HS-5 (cell line): Measurements from ENCODE around the gene CCNG1.
"Not testable (repeated sequence)": the region's sequence is repeated elsewhere in the genome, so short reads cannot be mapped to it uniquely, and the experiment has no call there.

Source experiments
- DNase-seq: peaks from one replicate; pipeline ENCODE4 v3.0.0-alpha.2; 2012; ENCODE audit warnings: low read depth

CCNG1 gene, protein sequence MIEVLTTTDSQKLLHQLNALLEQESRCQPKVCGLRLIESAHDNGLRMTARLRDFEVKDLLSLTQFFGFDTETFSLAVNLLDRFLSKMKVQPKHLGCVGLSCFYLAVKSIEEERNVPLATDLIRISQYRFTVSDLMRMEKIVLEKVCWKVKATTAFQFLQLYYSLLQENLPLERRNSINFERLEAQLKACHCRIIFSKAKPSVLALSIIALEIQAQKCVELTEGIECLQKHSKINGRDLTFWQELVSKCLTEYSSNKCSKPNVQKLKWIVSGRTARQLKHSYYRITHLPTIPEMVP

DNA sequence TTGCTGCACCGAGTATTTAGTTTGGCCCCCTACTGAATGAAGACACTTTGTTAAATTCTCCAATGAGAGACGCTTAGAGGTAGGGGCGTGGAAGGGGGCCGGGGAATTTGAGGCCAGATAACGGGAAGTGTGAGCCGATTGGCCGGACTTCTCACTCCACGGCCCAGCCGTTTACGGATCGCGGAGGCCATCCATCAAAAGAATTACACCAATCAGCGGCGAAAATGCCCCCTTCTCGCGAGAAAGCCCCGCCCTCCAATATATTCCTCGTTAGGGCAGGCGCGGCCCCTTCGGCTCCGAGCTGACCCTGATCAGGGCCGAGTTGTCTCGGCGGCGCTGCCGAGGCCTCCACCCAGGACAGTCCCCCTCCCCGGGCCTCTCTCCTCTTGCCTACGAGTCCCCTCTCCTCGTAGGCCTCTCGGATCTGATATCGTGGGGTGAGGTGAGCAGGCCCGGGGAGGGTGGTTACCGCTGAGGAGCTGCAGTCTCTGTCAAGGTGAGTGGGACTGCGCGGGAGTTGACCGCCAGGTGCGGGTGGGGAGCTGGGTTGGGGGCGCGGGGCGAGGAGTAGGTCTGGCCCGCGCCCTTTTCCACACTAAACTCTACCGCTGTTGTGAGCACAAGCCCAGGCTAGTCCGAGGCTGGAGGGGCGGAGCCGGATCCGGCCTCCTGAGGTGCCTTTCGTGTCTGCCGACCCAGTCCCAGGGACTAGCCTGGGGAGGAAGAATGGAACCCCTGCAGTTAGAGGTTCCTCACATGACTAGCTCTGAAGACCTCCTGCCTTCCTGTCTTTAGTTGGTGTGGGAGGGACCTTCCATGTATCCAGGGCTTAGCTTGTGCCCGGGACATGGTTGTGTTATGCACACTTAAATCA, at the start of gene CCNG1:
Gene CCNG1, plus strand, starts transcription at position 287 of the 874 bp plus-strand sequence. CDS start 1,662 bp downstream, outside the sequence.
- DNase-seq: peak; percentile 88

DNA sequence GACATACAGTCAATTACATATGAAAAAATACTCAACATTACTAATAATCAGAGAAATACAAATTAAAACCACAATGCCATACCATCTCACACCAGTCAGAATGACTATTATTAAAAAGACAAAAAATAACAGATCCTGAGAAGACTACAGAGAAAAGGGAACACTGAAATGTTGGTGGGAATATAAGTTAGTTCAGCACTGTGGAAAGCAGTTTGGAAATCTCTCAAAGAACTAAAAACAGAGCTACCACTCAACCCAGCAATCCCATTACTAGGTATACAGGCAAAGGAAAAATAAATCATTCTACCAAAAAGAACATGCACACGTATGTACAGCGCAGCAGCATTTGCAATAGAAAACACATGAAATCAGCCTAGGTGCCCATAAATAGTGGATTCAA, 41.6 kb upstream of the CCNG1 start:
- DNase-seq: no peak

DNA sequence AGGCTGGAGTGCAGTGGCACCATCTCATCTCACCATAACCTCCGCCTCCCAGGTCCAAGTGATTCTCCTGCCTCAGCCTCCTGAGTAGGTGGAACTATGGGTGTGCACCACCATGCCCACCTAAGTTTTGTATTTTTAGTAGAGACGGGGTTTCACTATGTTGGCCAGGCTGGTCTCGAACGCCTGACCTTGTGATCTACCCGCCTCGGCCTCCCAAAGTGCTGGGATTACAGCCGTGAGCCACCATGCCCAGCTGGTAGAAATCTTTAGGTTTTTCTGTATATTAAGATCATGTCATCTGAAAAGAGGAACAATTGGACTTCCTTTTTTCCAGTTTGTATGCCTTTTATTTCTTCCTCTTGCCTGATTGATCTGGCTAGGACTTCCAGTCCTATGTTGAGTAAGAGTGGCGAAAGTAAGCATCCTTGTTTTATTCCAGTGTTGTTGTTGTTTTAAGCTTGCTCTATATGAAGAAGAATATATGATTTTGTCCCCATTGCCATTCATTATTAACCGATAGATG, 40.5 kb upstream of the CCNG1 start:
- not testable (repeated sequence) for DNase-seq

DNA sequence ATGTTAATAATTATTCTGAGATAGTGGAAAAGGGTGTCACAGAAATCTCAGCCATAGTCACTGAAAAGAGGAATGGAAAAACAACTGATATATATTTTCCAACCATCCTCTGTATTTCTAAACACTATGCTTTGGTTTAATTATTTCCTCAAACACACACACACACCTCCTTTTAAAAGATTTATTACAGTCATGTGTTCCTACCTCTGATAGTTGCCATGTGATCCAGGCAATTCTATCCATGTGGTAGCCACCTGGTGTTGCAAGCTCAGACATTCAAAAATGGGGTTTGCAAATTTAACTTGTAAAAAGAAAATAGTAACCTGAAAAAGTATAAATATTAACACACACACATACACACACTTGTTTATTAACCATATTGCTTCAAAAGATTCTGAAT, 40.0 kb upstream of the CCNG1 start:
- no peak for DNase-seq

DNA sequence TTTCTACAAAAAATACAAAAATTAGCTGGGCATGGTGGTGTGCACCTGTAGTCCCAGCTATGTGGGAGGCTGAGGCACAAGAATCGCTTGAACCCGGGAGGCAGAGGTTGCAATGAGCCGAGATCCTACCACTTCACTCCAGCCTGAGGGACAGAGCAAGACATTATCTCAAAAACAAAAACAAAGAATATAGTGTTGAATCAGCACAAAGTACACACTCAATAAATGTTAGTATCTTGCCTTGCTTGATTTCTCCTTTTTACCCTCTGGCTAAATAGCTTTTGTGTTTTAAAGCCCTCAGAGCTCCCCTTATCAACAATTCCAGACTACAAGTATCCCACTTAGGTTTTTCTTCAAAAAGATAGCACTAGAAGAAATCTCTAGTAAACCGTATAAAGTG, 37.5 kb upstream of the CCNG1 start:
- DNase-seq: no peak

DNA sequence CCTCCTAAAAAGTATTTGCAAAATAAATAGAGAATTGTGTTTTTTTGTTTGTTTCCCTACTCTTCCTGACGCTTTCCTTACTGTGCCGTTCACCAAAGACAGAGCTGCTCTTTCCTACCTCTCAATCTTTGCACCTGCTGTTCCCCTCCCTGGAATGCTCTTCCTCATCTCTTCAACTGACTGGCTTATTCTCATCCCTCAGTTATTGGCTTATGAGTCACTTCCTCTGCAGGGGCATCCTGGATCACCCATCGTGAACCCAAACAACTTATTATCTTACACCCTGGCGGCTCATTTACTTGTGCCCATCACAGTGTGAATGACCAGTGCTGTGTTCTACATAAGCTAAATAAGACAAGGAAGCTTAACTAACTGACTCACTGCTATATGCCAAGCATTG, 36.1 kb upstream of the CCNG1 start:
- no peak for DNase-seq

DNA sequence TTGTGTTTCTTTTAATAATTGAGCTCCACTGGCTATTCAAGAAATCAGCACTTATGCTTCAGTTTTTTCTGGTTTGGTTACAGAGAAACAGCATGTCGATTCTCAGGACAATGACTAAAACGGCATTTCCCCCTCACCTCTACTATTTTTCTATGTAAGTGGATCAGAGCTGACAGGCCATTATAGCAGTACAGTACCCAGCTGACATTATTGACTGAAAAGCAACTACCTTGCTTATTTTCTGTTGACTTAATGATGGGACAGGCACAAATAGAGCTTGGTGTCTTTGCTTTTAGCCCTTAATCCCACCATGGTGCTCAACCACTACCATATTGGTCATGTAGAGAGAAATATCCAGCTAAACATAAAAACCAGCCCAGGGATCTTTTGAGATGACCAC, 35.4 kb upstream of the CCNG1 start:
- DNase-seq: no peak

DNA sequence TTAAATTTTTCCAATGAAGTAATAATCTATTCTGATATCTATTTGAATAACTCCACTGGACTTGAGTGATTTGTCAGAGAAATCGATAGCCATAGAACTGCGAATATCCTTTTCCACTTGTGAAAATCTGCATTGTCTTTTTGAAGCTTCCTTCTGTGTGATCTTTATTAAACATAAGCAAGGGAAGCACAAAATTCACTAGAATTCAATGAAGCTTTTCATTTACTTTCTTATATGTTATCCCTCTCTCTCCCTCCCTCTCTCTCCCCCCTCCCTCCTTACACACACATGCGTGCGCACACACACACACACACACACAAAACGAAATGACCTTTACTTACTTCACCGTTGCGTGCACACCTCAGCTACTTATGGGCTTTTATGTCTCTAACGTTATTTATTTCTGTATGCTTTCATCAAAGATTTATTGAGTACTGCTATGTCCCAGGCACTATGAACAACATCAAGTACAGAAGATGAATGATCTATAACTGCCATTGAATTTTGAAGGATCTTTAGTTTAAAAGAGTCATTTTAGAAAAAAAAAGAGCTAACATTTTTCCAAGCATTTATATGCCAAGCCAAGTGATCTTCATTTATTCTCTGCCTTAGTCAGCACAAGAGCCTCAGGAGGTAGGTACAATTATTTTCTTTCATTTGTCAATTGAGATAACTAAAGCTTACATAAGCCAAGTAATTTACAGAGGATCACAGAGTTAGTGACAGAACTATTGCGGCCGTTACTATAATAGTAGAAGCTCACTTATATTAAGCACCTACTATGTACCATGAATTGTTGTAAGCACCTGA, 32.8 kb upstream of the CCNG1 start:
- no peak for DNase-seq

DNA sequence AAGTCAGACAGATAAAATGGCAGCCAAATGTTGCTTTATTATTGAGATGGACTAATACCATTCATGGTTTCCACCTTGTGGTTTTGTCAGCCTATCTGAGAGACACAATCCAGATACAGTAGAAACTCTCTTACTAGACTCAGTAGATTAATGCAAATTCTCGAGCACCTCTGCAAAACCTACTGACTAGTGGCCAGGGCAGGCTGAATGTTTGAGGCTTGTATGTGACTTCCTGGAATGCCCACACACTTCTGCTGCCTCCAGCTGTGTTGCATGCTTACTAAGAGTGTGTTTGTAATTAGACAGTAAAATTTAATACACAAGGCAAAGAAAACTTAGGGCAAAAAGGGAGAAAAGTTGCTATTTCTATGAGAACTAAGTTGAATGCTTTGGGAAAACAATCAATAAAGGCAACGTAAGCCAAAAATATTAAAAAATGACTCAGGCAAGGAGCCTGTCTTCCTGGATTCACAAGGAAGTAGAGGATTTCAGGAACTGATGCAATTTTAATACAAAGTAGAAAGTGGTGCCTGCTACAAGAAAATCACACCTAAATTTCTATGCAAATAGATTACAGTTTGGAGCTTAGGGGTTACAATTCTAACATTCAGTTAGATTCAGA, 30.2 kb upstream of the CCNG1 start:
- no peak for DNase-seq

DNA sequence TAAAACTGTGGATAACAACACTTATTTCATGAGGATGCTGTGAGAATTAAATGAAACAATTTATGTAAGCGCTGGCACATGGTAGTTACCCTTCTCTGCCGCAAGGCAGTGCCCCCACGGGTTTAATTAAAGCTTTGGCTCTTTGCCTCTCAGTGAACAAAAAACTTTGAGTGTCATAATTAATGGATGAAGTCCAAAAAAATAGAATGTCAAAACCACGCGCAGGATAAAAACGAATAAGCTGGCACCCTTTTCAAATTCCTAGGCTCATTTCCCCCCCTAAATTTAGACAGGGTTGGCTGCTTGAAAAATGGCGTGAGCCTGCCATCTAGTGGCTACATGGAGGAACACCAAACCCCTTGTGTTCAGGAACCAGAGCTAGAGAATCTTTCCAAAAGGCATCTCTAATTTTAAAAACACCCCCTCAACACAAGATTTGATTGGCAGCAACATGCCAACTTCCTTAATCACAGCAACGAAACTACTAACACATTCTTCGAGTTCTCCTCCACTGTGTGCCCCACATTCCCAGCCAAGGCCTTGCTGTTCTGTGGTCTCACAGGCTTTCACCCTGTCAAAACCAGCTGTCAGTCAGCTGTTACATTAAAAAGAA, 29.0 kb upstream of the CCNG1 start:
- DNase-seq: peak; percentile 33

DNA sequence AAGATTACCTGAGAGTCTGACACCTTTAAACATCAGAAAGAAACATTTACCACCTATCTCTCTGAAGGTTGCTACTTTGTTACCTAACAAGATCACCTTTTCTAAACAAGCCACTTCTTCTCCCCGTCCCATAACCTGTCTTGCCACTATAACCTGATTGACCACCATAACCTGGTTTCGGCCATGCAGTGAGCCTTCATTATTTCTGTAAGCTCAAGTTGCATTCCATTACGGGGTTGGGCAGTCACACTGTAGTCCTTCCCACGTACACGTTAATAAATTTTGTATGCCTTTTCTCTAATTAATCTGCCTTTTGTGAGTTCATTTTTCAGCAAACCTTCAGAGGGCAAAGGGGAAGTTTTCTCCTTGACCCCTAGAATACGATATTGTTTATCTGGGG, 28.0 kb upstream of the CCNG1 start:
- no peak for DNase-seq

DNA sequence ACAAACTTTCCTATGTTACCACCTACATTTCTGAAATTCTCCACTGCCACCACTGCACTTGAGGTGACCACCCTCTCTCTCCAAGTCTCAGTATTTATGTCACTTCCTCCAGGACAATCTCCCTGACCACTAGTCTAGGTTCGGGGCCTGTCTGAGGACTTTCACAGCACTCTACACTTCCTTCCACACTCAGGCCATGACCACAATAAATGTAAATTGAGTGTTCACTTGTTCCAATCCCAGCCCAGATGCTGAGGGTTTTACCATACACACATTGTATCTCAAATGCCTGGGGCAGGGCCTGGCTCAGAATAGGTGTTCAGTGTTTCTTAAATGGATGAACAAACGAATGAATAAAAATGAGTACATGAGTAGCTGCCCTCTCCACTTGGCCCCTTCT, 26.9 kb upstream of the CCNG1 start:
- DNase-seq: no peak

DNA sequence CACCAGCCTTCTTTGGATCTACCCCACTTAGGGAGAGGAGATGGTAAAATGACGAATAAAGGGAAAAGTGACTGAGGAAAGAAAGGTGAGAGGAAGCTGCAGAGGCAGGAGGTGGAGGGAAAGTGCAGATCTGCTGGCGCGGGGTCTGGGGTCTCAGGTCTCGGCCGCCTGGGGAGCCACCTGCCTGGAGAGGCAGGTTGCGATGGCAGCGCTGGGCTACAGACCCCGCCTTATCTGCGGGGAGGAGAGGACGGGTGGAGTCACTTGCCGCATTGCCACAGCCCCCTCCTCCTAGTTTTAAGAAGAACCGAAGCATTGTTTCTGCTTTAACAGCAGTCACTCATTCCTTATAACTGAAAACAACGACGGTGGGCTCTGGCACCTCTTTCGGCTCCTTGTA, 21.7 kb upstream of the CCNG1 start:
- not testable (repeated sequence) for DNase-seq

DNA sequence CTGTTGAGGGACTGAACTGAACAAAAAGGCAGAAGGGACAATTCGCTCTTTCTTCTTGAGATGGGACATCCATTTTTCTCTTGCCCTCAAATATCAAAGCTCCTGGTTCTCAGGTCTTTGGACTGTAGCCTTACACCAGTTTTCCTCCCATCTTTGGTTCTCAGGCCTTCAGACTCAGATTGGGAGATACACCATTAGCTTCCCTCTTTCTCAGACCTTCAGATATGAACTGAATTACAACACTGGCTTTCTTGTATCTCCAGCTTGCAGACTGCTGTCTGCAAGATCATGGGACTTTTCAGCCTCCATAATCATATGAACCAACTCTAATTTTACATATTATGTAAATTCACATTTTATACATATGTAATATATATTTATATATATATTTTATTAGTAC, 12.6 kb upstream of the CCNG1 start:
- DNase-seq: no peak

DNA sequence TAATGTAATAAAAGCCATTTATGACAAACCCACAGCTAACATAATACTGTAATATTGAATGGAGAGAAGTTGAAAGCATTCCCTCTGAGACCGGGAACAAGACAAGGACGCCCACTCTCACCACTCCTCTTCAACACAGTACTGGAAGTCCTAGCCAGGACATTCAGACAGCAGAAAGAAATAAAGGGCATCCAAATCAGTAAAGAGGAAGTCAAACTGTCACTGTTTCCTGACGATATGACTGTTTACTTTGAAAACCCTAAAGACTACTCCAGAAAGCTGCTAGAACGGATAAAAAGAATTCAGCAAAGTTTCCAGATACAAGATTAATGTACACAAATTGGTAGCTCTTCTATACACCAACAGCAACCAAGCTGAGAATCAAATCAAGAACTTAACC, 11.3 kb upstream of the CCNG1 start:
- not testable (repeated sequence) for DNase-seq

DNA sequence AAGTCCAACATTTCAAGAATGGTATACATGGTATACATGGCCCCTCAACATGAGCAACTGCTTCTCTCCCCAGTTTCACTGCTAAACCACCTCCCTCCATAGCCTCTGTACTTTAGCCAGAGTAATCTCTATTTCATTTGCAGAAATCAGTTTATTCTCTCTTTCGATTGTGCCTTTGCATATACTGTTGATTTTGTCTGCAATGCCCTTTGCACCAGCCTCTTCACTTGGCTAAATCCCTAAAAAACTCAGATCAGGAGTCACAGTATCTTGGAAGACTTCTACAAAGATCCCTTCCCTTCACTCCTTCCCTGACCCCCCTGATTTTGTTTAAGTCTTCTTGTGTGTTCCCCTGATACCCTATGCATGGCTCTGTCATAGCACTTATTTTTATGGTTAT, 4.9 kb upstream of the CCNG1 start:
- no peak for DNase-seq

DNA sequence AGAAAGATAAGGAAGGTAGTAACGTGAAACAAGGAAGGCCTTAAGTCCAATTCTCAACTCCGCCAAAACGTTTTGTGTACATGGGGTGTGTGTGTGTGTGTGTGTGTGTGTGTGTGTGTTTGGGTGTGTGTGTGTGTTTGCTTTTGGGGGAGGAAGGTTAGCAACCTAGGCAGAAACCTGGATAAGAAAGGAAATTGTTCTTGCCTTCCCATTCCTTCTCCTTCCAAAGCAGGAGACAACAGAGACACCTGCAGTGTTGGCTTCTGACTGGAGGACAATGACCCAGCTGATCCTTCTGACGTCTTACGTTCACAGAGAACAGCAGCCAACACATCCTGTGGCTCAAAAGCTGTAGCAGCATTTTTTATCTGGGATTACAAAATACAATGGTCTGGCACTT, 4.1 kb upstream of the CCNG1 start:
- no peak for DNase-seq

DNA sequence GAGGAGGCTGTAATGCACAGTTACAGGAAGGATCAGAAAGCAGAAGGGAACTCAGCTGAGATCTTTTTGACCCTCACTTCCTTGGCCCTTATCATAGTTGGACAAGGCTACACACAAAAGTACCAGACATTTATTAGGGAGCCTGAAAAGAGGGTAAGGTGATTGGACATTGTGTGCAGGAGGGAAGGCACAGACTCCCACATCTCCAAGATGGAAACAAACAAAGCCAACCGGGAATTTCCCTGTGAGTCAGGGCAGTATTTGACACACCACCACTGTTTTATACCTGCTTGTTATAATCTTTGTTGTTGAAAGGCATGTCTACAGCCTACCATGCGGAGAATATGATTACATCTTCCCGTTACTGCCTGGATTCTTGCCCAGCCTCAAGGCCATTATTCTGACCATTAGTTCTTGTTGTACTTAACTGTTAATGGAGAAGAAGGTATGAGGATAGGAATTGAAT, 3.0 kb upstream of the CCNG1 start:
- no peak for DNase-seq

DNA sequence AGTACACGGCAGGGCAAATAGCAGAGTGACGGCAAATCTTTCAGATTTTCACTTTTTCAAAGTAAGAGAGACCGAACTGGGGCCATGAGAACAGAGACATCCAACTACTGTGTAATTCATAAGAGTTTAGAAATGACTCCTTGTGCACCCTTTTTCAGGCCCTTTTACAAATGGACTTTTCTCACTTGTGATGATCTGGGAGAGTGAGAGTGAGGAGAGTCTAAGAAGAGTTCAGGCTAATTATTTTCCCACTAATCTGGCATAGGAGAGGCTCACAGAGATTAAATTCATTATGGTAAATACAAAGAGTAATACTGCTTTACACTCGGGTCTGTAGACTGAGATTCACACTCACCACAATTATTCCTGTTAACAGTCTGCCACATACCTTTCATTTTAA, 880 bp upstream of the CCNG1 start:
- no peak for DNase-seq

DNA sequence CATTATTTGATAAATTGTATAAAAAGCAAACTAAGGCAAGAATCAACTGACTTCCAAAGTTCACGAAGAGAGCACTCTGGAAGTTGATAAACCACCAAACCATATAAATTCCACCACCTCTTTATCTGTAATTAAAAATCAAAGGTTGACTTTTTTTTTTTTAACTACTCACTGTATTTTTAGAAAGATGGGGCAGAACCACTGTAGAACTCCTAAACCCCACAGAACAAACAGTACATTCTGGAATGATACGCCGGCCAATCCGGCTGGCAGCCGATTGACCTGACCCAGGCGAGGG, 435 bp upstream of the CCNG1 start:
- DNase-seq: no peak

DNA sequence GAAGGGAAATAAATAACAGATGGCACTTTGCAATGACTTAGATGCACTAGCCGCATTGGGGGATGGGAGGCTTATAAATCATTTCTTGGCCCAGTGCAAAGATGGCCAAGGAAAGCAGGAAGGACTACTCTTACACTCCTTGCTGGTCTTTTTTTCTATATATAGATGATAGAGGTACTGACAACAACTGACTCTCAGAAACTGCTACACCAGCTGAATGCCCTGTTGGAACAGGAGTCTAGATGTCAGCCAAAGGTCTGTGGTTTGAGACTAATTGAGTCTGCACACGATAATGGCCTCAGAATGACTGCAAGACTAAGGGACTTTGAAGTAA, 1.7 kb downstream of the CCNG1 start:
- DNase-seq: no peak

DNA sequence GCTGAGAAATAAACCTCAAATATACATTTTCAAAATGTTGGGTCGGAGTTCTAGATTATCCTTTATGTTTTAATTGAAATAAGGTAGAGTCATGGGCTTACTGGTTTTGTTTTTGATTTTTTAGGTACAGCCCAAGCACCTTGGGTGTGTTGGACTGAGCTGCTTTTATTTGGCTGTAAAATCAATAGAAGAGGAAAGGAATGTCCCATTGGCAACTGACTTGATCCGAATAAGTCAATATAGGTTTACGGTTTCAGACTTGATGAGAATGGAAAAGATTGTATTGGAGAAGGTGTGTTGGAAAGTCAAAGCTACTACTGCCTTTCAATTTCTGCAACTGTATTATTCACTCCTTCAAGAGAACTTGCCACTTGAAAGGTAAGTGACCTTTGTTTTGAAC, 3.6 kb downstream of the CCNG1 start:
- no peak for DNase-seq
